DND-41 (cell line): ENCODE data around the gene SLC16A11.

Experiments
- ATAC-seq: fragments of 200-7000 bp; cut with Tn5 transposase; 3 replicates; pipeline ENCODE4 v1.9.1; 2021; ENCODE audit warnings: low read depth; ENCODE audit not compliant: insufficient read depth
- DNase-seq: peaks from one replicate; pipeline ENCODE4 v3.0.0-alpha.2; 2020
- H2AFZ ChIP-seq: 2 replicates; pipeline ENCODE4 v1.6.0; 2012; ENCODE audit warnings: low read depth, low read length
- H3K27ac ChIP-seq: 2 replicates; pipeline ENCODE4 v1.5.1; 2012; ENCODE audit warnings: low read length, inconsistent platforms
- H3K27me3 ChIP-seq: fragments of 200-600 bp; sonication (generic); 2 replicates; pipeline ENCODE4 v1.6.0; 2012; ENCODE audit warnings: low read length, mild to moderate bottlenecking, inconsistent platforms; ENCODE audit not compliant: insufficient read depth, poor library complexity
- H3K36me3 ChIP-seq: 2 replicates; pipeline ENCODE4 v1.5.1; 2012; ENCODE audit warnings: low read length, inconsistent platforms; ENCODE audit not compliant: insufficient read depth
- H3K4me1 ChIP-seq: 2 replicates; pipeline ENCODE4 v1.5.1; 2012; ENCODE audit warnings: mild to moderate bottlenecking, low read length; ENCODE audit not compliant: insufficient read depth
- H3K4me2 ChIP-seq: 2 replicates; pipeline ENCODE4 v1.6.0; 2012; ENCODE audit warnings: mild to moderate bottlenecking, moderate library complexity, low read length, inconsistent platforms; ENCODE audit not compliant: insufficient read depth
- H3K4me3 ChIP-seq, 2 experiments: fragments of 200-600 bp in 1 of 2; shearing (Covaris generic) in 1 of 2; 2 replicates each; pipeline ENCODE4 v1.5.1; 2012 to 2016; ENCODE audit warnings: inconsistent platforms in 2 of 2, low read length in 2 of 2, mild to moderate bottlenecking in 2 of 2, low read depth in 1 of 2, moderate library complexity in 1 of 2
- H3K79me2 ChIP-seq: 2 replicates; pipeline ENCODE4 v1.6.0; 2012; ENCODE audit warnings: low read length, inconsistent platforms; ENCODE audit not compliant: insufficient read depth
- H3K9ac ChIP-seq: 2 replicates; pipeline ENCODE4 v1.6.0; 2012; ENCODE audit warnings: low read depth, mild to moderate bottlenecking, inconsistent platforms, low read length, moderate library complexity
- H3K9me3 ChIP-seq: 2 replicates; pipeline ENCODE4 v1.5.1; 2012; ENCODE audit warnings: low read length, moderate library complexity, mild to moderate bottlenecking, inconsistent platforms; ENCODE audit not compliant: insufficient read depth, severe bottlenecking
- H4K20me1 ChIP-seq: 2 replicates; pipeline ENCODE4 v1.6.0; 2012; ENCODE audit warnings: low read length; ENCODE audit not compliant: insufficient read depth
- CTCF ChIP-seq: IDR thresholded peaks from 2 replicates; pipeline ENCODE4 v1.5.1; 2012; ENCODE audit warnings: borderline replicate concordance, low read length, moderate library complexity, mild to moderate bottlenecking; ENCODE audit not compliant: poor library complexity, severe bottlenecking; ENCODE audit errors: extremely low read depth
- EZH2 ChIP-seq: IDR thresholded peaks from 3 replicates; pipeline ENCODE4 v1.6.1; 2012; ENCODE audit warnings: borderline replicate concordance, low read depth, mild to moderate bottlenecking, moderate library complexity, low read length, inconsistent platforms; ENCODE audit not compliant: severe bottlenecking

SLC16A11 gene

GRCh38 chr17:7016886-7017826 lies 26.7 kb downstream of the SLC16A11 start:
- Histone ChIP-seq H3K4me3 (no peak overlapping the region), H3K9ac (no peak overlapping the region; the same call in 1 of the 2 replicates), H3K9me3 (no peaks in the 10 kb centered on the region)

GRCh38 chr17:7016418-7016817 lies 27.5 kb downstream of the SLC16A11 start:
- Histone ChIP-seq H3K79me2 (peaks cover 39% of the 10 kb centered on the region), H2AFZ (no peak overlapping the region), H3K4me3 (peak overlapping the region in 1 of 2 experiments; percentile 98; a peak in 2 of 4 replicates), H3K4me1 (peaks cover 52% of the 10 kb centered on the region), H3K27me3 (no peaks in the 10 kb centered on the region), H3K36me3 (peaks cover 24% of the 10 kb centered on the region), H3K9ac (peak overlapping the region; percentile 85), H3K27ac (peak overlapping the region; percentile 99), H4K20me1 (peaks cover 4% of the 10 kb centered on the region; the same call in 1 of the 2 replicates), H3K9me3 (no peaks in the 10 kb centered on the region), H3K4me2 (peak overlapping the region; percentile 94)
- DNase-seq (no peak), ATAC-seq (no peak)
- no peak for TF ChIP-seq CTCF
- TF ChIP-seq EZH2: no peak

More at GRCh38 chr17:7016886-7017826, 26.7 kb downstream of the SLC16A11 start:
- Histone ChIP-seq H3K79me2 (peaks cover 32% of the 10 kb centered on the region), H3K27ac (peak overlapping the region; percentile 99), H2AFZ (no peak overlapping the region), H3K4me1 (peaks cover 54% of the 10 kb centered on the region), H3K36me3 (peaks cover 24% of the 10 kb centered on the region), H3K27me3 (no peaks in the 10 kb centered on the region), H4K20me1 (peaks cover 4% of the 10 kb centered on the region; the same call in 1 of the 2 replicates), H3K4me2 (0 out of 2 replicates have a peak overlapping the region, but pooled peaks have one; percentile 94)
- DNase-seq (no peak), ATAC-seq (no peak)
- TF ChIP-seq CTCF: no peak
- no peak for TF ChIP-seq EZH2

GRCh38 chr17:7014995-7015958 lies 28.6 kb downstream of the SLC16A11 start:
- Histone ChIP-seq H3K27me3 (no peaks in the 10 kb centered on the region), H4K20me1 (peaks cover 11% of the 10 kb centered on the region; the same call in 1 of the 2 replicates), H3K27ac (peak overlapping the region; percentile 99), H2AFZ (peak overlapping the region; percentile 85), H3K4me2 (peak overlapping the region; percentile 94), H3K4me1 (peaks cover 60% of the 10 kb centered on the region), H3K36me3 (peaks cover 31% of the 10 kb centered on the region), H3K79me2 (peaks cover 50% of the 10 kb centered on the region), H3K4me3 (peak overlapping the region; percentile 35 to 98), H3K9me3 (no peaks in the 10 kb centered on the region), H3K9ac (peak overlapping the region; percentile 85)
- no peak for TF ChIP-seq EZH2
- no peak for TF ChIP-seq CTCF
- DNase-seq: peak; percentile 86
- ATAC-seq: peak; percentile 56
